ENCODE results near the gene PLAC8L1. TPM values are rescaled to one million over a fixed set of nuclear protein-coding genes. Genes with fewer than 3 reads are reported as not detected.

Gene PLAC8L1
- polyA plus RNA-seq, 1 donor from 2014 or later: not detected

DNA sequence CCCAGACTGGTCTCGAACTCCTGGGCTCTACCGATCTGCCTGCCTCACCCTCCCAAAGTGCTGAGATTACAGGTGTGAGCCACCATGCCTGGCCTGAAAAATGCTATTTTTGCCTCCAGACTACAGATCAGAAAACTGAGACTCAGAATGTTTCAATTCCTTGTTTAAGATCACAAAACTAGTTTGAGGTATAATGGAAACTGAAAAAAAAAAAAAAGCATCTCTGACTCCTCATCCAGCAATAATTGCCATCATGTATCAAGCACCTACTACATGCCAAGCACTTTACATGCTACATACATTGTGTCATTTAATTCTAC, 35.6 kb downstream of the PLAC8L1 start:
- Mint-ChIP-seq H3K27ac (no peak overlapping the region), H3K9me3 (no peaks in the 10 kb centered on the region), H3K36me3 (no peaks in the 10 kb centered on the region), H3K4me3 (no peak overlapping the region), H3K4me1 (no peaks in the 10 kb centered on the region), H3K27me3 (peaks cover 4% of the 10 kb centered on the region)

- Mint-ChIP-seq H3K27me3 (peaks cover 4% of the 10 kb centered on the region), H3K27ac (peak overlapping the region in 1 of 3 donors; percentile 9), H3K4me3 (no peak overlapping the region), H3K9me3 (no peaks in the 10 kb centered on the region), H3K36me3 (no peaks in the 10 kb centered on the region), H3K4me1 (no peaks in the 10 kb centered on the region)
Observed at GRCh38 chr5:146068977-146069779, 36.2 kb downstream of the PLAC8L1 start.

DNA sequence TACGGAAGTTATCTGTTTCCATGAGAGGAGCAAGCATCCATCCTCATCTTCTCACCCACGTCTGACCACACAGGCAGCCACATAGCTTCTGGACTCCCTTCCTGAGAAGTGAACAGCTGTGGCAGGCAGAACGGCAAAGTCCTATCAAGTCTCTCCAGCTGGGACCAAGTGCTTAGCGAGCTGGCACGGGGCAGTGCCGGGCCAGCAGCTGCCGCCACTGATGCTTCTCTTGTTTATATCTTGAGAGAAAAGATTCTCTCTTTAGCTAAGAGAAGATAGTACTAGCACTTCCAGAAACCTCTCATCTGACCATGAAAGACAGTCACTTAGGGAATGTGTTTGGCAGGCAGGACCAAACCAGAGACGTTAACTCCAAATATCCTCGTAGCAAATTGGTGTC, 37.2 kb downstream of the PLAC8L1 start:
- Mint-ChIP-seq H3K9me3 (no peaks in the 10 kb centered on the region), H3K27me3 (no peaks in the 10 kb centered on the region), H3K27ac (no peak overlapping the region), H3K36me3 (no peaks in the 10 kb centered on the region), H3K4me1 (no peaks in the 10 kb centered on the region), H3K4me3 (no peak overlapping the region)

- Mint-ChIP-seq H3K27me3 (no peaks in the 10 kb centered on the region), H3K4me3 (no peak overlapping the region), H3K9me3 (no peaks in the 10 kb centered on the region), H3K36me3 (no peaks in the 10 kb centered on the region), H3K4me1 (no peaks in the 10 kb centered on the region), H3K27ac (no peak overlapping the region)
Observed at GRCh38 chr5:146066968-146067367, 38.4 kb downstream of the PLAC8L1 start.

DNA sequence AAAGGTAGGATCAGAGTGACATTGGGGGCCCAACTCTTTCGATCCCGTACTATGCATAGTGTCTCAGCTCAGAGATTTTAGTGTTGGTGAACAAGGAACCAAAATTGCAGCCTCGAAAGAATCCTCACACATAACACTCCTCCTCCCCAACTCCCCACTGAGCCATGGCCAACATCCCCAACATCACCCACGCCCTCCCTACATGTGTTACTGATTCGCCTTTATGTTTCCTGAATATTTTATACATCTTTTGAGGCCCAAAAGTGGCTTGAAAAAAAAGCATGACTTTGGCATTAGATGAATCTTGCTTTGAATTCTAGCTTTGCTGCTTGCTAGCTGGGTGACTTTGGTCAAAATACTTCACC, 45.2 kb downstream of the PLAC8L1 start:
- H3K27ac Mint-ChIP-seq: peak overlapping the region in 1 of 3 donors; percentile 9
- no peaks in the 10 kb centered on the region for H3K9me3 Mint-ChIP-seq
- no peaks in the 10 kb centered on the region for H3K36me3 Mint-ChIP-seq

DNA sequence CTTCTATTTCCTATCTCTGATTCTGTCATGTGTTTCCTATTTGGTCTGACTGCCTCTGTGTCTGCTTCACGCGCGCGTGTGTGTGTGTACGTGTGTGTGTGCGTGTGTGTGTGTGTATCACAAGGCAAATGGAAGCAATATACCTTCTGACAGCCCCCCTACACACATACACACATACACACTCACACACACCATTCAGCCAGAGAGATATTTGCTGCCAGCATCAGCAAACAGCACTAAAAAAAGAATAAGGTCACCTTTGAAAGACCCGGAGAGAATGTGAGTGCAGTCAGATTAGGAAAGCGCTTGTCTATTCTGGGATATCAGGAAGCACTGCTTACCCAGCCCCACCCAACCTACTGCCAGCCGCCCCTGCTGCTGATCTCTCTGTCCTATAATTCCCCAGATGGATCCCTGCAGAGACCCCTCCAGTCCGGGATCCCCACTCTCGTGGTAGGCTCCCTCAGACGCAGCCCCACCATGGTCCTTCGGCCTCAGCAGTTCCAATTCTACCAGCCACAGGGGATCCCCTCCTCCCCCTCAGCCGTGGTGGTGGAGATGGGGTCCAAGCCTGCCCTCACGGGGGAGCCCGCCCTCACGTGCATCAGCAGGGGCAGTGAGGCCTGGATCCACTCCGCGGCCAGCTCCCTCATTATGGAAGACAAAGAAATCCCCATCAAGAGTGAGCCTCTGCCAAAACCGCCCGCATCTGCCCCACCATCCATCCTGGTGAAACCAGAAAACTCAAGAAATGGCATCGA, 45.7 kb downstream of the PLAC8L1 start:
- Mint-ChIP-seq H3K36me3 (no peaks in the 10 kb centered on the region), H3K4me3 (no peak overlapping the region), H3K27ac (peak overlapping the region in 1 of 3 donors; percentile 9), H3K27me3 (peaks cover 4% of the 10 kb centered on the region), H3K9me3 (no peaks in the 10 kb centered on the region), H3K4me1 (no peaks in the 10 kb centered on the region)

More for the DNA sequence above, 45.2 kb downstream of the PLAC8L1 start:
- H3K4me1 Mint-ChIP-seq: no peaks in the 10 kb centered on the region
- peaks cover 4% of the 10 kb centered on the region for H3K27me3 Mint-ChIP-seq
- H3K4me3 Mint-ChIP-seq: no peak overlapping the region

DNA sequence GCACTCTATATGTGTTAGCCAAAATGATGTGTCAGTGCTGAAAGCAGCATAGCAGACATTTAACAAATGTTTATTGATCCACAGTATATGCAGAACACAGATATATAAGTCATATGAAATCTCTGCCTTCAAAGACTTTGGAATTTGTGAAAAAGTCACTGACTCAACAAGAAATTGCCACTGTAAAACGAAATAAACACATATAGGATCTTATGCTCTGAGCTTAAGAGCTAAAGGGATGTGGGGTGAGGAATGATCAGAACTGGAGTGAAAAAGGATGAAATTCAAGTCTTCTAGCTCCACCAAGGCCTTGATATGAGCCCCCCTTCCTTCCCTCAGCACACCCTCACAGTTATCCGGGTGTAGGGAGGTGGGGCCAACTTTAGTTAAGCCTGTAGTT, 49.9 kb downstream of the PLAC8L1 start:
- H3K4me3 Mint-ChIP-seq: no peak overlapping the region
- H3K27me3 Mint-ChIP-seq: peaks cover 6% of the 10 kb centered on the region
- peaks cover 0 to 4% (median 0%) of the 10 kb centered on the region in 3 donors for H3K9me3 Mint-ChIP-seq
- H3K36me3 Mint-ChIP-seq: no peaks in the 10 kb centered on the region
- H3K27ac Mint-ChIP-seq: no peak overlapping the region
- no peaks in the 10 kb centered on the region for H3K4me1 Mint-ChIP-seq

DNA sequence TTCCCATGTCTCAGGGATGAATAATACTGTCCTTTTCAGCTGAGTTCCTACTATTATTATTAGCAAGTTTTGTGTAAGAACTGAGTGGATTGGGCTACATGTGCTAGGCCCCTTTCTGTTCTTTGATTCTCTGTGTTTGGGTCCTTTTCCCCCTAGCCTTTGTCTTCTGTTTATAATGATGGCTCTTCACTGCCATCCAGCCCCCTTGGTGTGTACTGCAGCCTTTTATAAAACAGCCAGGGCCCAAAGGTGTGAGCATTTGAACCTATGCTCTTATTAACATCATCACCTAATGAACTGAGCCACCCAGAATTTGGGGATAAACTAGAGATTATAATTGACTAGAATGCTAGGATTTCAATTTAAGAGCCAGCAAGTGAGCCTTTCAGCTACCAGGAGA, 52.6 kb downstream of the PLAC8L1 start:
- no peak overlapping the region for H3K27ac Mint-ChIP-seq
- peaks cover 4% of the 10 kb centered on the region for H3K27me3 Mint-ChIP-seq
- peaks cover 0 to 4% (median 0%) of the 10 kb centered on the region in 3 donors for H3K9me3 Mint-ChIP-seq
- H3K4me3 Mint-ChIP-seq: no peak overlapping the region
- no peaks in the 10 kb centered on the region for H3K4me1 Mint-ChIP-seq
- no peaks in the 10 kb centered on the region for H3K36me3 Mint-ChIP-seq

DNA sequence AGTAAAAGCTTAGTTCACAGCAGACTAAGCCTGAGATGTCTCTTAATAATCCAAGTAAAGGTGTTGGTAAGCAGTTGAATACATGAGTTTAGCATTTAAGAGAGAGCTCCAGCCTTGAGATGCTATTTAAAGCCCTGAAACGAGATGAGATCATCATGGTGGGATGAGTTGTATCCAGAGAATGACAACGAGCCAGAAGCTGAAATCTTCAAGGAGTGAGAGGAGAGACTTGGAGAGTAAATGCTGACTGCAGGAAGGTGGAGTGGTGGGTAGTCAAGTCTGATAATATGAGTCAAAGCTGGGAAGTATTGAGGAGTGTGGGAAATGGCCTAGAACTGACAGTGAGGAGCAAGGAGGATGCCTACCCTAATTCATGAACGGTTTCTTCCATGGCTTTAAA, 53.7 kb downstream of the PLAC8L1 start:
- Mint-ChIP-seq H3K4me3 (no peak overlapping the region), H3K27ac (no peak overlapping the region), H3K27me3 (peaks cover 4% of the 10 kb centered on the region), H3K9me3 (peaks cover 0 to 4% (median 0%) of the 10 kb centered on the region in 3 donors), H3K4me1 (no peaks in the 10 kb centered on the region), H3K36me3 (no peaks in the 10 kb centered on the region)

GRCh38 chr5:146050086-146050485, 55.3 kb downstream of the PLAC8L1 start:
- no peaks in the 10 kb centered on the region for H3K36me3 Mint-ChIP-seq
- no peak overlapping the region for H3K4me3 Mint-ChIP-seq
- no peak overlapping the region for H3K27ac Mint-ChIP-seq
- H3K4me1 Mint-ChIP-seq: no peaks in the 10 kb centered on the region
- peaks cover 0 to 4% (median 0%) of the 10 kb centered on the region in 3 donors for H3K9me3 Mint-ChIP-seq
- H3K27me3 Mint-ChIP-seq: peaks cover 4% of the 10 kb centered on the region

DNA sequence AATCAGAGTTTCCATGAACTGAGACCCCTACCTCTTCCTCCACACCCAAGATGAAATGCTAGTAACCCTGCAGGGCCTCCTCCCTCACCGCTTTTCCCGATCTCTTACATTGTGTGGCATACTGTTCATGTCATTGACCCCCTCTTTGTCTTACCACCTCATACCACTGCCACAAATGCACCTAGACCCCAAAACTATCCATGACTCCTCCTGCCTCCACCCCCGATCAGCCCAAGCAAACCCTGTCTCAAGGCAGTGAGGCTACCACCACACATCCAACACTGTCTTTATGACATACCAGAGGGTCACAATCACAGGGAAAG, 55.7 kb downstream of the PLAC8L1 start:
- Mint-ChIP-seq H3K4me3 (peak overlapping the region in 1 of 4 donors; percentile 43), H3K9me3 (peaks cover 0 to 4% (median 0%) of the 10 kb centered on the region in 3 donors), H3K4me1 (no peaks in the 10 kb centered on the region), H3K27me3 (peaks cover 4% of the 10 kb centered on the region), H3K27ac (no peak overlapping the region), H3K36me3 (no peaks in the 10 kb centered on the region)

GRCh38 chr5:146048994-146049703, 56.2 kb downstream of the PLAC8L1 start:
- H3K27ac Mint-ChIP-seq: no peak overlapping the region
- H3K36me3 Mint-ChIP-seq: no peaks in the 10 kb centered on the region

DNA sequence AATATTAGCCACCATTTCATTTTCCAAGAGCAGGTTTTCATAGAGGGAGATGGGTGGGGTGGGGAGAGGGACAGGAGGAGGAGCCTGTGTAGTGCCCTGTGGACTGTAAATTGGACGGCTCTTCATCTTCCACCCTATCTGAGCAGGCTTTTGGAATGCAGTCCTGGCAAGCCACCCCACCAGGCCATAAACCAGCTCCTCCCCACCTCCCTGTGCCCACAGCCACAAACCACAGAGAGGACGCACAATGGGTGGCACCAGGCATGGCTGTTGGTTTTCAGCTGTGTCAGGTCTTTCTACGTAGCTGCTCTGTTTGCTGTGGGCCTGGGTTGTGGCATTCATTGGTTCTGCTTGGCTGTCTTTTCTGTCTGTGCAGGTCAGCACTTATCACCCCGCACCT, 58.0 kb downstream of the PLAC8L1 start:
- peaks cover 0 to 4% (median 0%) of the 10 kb centered on the region in 3 donors for H3K9me3 Mint-ChIP-seq
- H3K4me3 Mint-ChIP-seq: no peak overlapping the region
- no peak overlapping the region for H3K27ac Mint-ChIP-seq
- H3K27me3 Mint-ChIP-seq: peaks cover 4% of the 10 kb centered on the region
- H3K4me1 Mint-ChIP-seq: no peaks in the 10 kb centered on the region
- no peaks in the 10 kb centered on the region for H3K36me3 Mint-ChIP-seq

More at GRCh38 chr5:146048994-146049703, 56.2 kb downstream of the PLAC8L1 start:
- H3K4me3 Mint-ChIP-seq: no peak overlapping the region
- peaks cover 4% of the 10 kb centered on the region for H3K27me3 Mint-ChIP-seq
- peaks cover 0 to 4% (median 0%) of the 10 kb centered on the region in 3 donors for H3K9me3 Mint-ChIP-seq
- no peaks in the 10 kb centered on the region for H3K4me1 Mint-ChIP-seq

GRCh38 chr5:146043722-146044121, 61.7 kb downstream of the PLAC8L1 start:
- H3K9me3 Mint-ChIP-seq: no peaks in the 10 kb centered on the region
- no peak overlapping the region for H3K27ac Mint-ChIP-seq
- H3K4me1 Mint-ChIP-seq: peaks cover 0 to 2% (median 2%) of the 10 kb centered on the region in 3 donors
- H3K36me3 Mint-ChIP-seq: no peaks in the 10 kb centered on the region
- no peak overlapping the region for H3K4me3 Mint-ChIP-seq
- H3K27me3 Mint-ChIP-seq: no peaks in the 10 kb centered on the region

DNA sequence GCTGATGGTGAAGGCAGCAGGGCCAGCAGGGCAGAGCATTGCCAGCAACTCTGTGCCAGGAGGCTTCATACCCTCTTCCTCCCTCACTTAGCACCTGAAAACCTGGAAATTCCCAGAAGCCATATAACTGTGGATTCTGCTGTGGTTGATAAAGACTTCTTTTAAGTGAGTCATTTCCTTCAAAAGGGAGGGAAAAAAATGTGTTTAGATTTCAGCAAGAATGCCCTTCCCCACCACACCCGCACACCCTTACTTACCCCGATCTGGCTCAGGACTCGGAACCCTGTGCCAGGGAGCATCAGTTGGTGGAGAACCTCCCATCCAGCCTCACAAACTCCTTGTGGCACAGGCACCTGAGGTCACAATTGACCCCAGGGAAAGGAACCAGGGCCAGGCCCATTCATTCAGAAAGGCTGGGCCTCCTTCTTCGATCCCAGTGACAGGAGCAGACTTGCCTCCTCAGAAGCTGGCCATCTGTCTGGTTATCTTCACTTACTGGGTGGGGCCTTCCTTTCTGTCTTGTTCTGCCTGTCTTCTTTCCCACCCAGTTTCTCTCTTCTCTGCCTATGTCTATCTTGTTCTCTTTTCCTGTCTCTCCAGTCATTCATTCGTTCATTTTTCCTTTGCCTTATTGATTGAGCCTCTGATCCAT, 62.6 kb downstream of the PLAC8L1 start:
- H3K27me3 Mint-ChIP-seq: no peaks in the 10 kb centered on the region
- no peak overlapping the region for H3K27ac Mint-ChIP-seq
- H3K36me3 Mint-ChIP-seq: no peaks in the 10 kb centered on the region
- H3K4me1 Mint-ChIP-seq: peaks cover 0 to 2% (median 2%) of the 10 kb centered on the region in 3 donors
- no peak overlapping the region for H3K4me3 Mint-ChIP-seq
- H3K9me3 Mint-ChIP-seq: no peaks in the 10 kb centered on the region

All from IgD-negative memory B cell (primary cell).